ENCODE measurements around the gene ABCF3. TPM values are rescaled to one million over a fixed set of nuclear protein-coding genes. Genes with fewer than 3 reads are reported as not detected.

The ABCF3 gene
- total RNA-seq, 1 experiment from 2014 or later = 68.8 TPM

DNA sequence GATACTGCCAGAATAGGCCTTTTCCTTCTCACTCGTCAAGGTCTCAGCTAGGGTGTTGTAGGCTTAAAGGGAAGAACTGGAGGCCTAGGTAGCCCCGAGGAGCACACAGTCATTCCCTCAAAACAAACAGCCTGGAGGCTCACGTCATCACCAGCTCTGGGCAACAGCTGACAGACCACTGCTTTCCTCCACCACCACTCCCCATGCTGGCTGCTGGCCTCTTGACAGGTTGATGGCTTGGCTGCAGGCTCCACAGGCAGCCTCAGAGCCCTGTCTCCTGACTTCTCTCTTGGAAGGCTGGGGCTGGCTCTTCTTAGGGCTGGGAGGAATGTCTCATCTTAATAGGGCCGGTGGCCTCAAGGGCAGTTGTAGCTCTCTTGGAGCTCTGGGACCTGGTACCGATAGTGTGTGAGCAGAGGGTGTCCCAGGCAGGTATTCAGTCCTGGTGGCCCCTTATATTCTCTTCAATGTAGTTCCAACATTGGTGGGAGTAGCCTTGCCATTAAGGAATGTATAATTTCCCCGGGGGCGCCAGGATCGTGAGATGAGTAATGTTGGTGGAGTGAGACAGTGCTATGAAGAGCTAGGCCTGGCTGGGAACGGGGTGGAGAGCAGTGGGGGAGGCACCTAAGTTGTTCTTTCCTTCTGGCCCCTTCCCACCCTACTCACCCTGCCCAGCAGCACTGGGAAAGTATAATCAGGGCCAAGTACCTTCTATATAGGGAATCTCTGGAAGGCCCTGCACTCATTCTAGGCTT is 17.5 kb upstream of the ABCF3 start:
- peaks cover 2% of the 10 kb centered on the region for H3K36me3 ChIP-seq (ENCODE audit: control insufficient read depth, insufficient read depth, low read length)
- CTCF ChIA-PET = no interaction called here

GRCh38 chr3:184169896-184170875 is 15.8 kb upstream of the ABCF3 start:
- H3K9me3 Mint-ChIP-seq (ENCODE audit: unreplicated experiment) = no peaks in the 10 kb centered on the region
- intact Hi-C loops (cut with micrococcal nuclease; ENCODE audit: unreplicated experiment) = loop anchor here (5.0 kb wide), 1 partner anchor 38 kb away; no protein-coding TSS in a partner anchor
- Histone ChIP-seq H3K9me3 (no peaks in the 10 kb centered on the region), H3K4me3 (ENCODE audit: low read depth, low read length) (no peak overlapping the region), H3K27me3 (replicated peaks; ENCODE audit: control insufficient read depth, insufficient read depth, low read length) (no peaks in the 10 kb centered on the region), H3K36me3 (ENCODE audit: control insufficient read depth, insufficient read depth, low read length) (peaks cover 2% of the 10 kb centered on the region), H3K4me1 (peaks cover 8% of the 10 kb centered on the region)
- BruUV-seq (replicated peaks) = no TSS peak
- TF ChIP-seq CTCF (IDR thresholded peaks at IDR 0.05; ENCODE audit: insufficient read depth in 1 of 2, low read depth in 1 of 2, low read length in 1 of 2, severe bottlenecking in 1 of 2, unreplicated experiment in 1 of 2) = no peak
- peaks cover 54% of the 10 kb centered on the region for H3K36me3 Mint-ChIP-seq (ENCODE audit: insufficient read depth, unreplicated experiment)
- POLR2A ChIA-PET = no interaction called here
- peaks cover 7% of the 10 kb centered on the region for H3K4me1 Mint-ChIP-seq (ENCODE audit: low read depth, unreplicated experiment)
- CTCF ChIA-PET = no interaction called here
- H3K4me3 Mint-ChIP-seq (ENCODE audit: unreplicated experiment) = no peak overlapping the region
- no peak overlapping the region for H3K27ac Mint-ChIP-seq (ENCODE audit: unreplicated experiment)
- no peak for DNase-seq
- H3K27me3 Mint-ChIP-seq (ENCODE audit: insufficient read depth, unreplicated experiment) = no peaks in the 10 kb centered on the region

More for the DNA sequence above, 17.5 kb upstream of the ABCF3 start:
- Histone ChIP-seq H3K27me3 (replicated peaks; ENCODE audit: control insufficient read depth, insufficient read depth, low read length) (no peaks in the 10 kb centered on the region), H3K4me3 (ENCODE audit: low read depth, low read length) (no peak overlapping the region), H3K4me1 (peaks cover 8% of the 10 kb centered on the region), H3K9me3 (no peaks in the 10 kb centered on the region)
- POLR2A ChIA-PET = interaction anchor here (0.5 kb wide), 1 partner anchor 835 kb away, joined by 4 read pairs; no protein-coding TSS in a partner anchor
- H3K27me3 Mint-ChIP-seq (ENCODE audit: insufficient read depth, unreplicated experiment) = no peaks in the 10 kb centered on the region
- H3K4me3 Mint-ChIP-seq (ENCODE audit: unreplicated experiment) = no peak overlapping the region
- DNase-seq = no peak
- H3K9me3 Mint-ChIP-seq (ENCODE audit: unreplicated experiment) = no peaks in the 10 kb centered on the region
- no TSS peak for BruUV-seq (replicated peaks)
- TF ChIP-seq CTCF (IDR thresholded peaks at IDR 0.05; ENCODE audit: insufficient read depth in 1 of 2, low read depth in 1 of 2, low read length in 1 of 2, severe bottlenecking in 1 of 2, unreplicated experiment in 1 of 2) = no peak
- intact Hi-C loops (cut with micrococcal nuclease; ENCODE audit: unreplicated experiment) = no loop called here
- H3K4me1 Mint-ChIP-seq (ENCODE audit: low read depth, unreplicated experiment) = peaks cover 7% of the 10 kb centered on the region
- H3K36me3 Mint-ChIP-seq (ENCODE audit: insufficient read depth, unreplicated experiment) = peaks cover 51% of the 10 kb centered on the region
- H3K27ac Mint-ChIP-seq (ENCODE audit: unreplicated experiment) = no peak overlapping the region

DNA sequence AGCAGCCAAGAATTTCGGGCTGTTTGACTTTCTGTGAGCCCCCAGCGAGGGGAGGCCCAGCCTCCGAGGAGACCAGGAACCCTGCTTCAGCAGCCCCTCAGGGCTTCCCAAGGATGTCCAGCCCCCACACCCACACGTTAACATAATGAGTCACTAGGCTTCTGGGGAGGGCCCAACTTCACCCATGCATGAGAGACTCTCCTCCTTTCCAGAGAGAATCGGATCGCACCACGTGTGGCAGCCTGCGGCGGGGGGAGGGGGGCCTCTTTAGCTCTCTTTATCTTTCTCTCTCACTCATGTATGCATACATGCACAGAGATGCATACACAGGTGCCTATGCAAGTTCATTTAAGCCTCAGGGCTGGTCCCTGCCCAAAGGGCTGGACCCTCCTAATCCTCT is 14.4 kb upstream of the ABCF3 start:
- Mint-ChIP-seq H3K27me3 (ENCODE audit: insufficient read depth, unreplicated experiment) (no peaks in the 10 kb centered on the region), H3K36me3 (ENCODE audit: insufficient read depth, unreplicated experiment) (peaks cover 50% of the 10 kb centered on the region), H3K4me3 (ENCODE audit: unreplicated experiment) (no peak overlapping the region), H3K27ac (ENCODE audit: unreplicated experiment) (no peak overlapping the region), H3K4me1 (ENCODE audit: low read depth, unreplicated experiment) (peaks cover 7% of the 10 kb centered on the region), H3K9me3 (ENCODE audit: unreplicated experiment) (no peaks in the 10 kb centered on the region)
- H3K4me1 ChIP-seq = peaks cover 18% of the 10 kb centered on the region
- no peaks in the 10 kb centered on the region for H3K9me3 ChIP-seq
- H3K27me3 ChIP-seq (replicated peaks; ENCODE audit: control insufficient read depth, insufficient read depth, low read length) = no peaks in the 10 kb centered on the region
- BruUV-seq (replicated peaks) = no TSS peak
- H3K36me3 ChIP-seq (ENCODE audit: control insufficient read depth, insufficient read depth, low read length) = peaks cover 2% of the 10 kb centered on the region
- intact Hi-C loops (cut with micrococcal nuclease; ENCODE audit: unreplicated experiment) = loop anchor here (5.0 kb wide), 1 partner anchor 39 kb away; no protein-coding TSS in a partner anchor
- ChIA-PET CTCF (no interaction called here), POLR2A (no interaction called here)
- no peak for TF ChIP-seq CTCF (IDR thresholded peaks at IDR 0.05; ENCODE audit: insufficient read depth in 1 of 2, low read depth in 1 of 2, low read length in 1 of 2, severe bottlenecking in 1 of 2, unreplicated experiment in 1 of 2)
- DNase-seq = no peak
- no peak overlapping the region for H3K4me3 ChIP-seq (ENCODE audit: low read depth, low read length)
